ENCODE results near the gene SLIT3.

SLIT3 gene

GRCh38 chr5:169265888-169266287 lies 35.1 kb downstream of the SLIT3 start:
- DNase-seq (ENCODE audit: low read depth in 2 of 2) = no peak

GRCh38 chr5:169263591-169263990 lies 37.3 kb downstream of the SLIT3 start:
- DNase-seq (ENCODE audit: low read depth in 2 of 2) = no peak

- DNase-seq (ENCODE audit: low read depth in 2 of 2) = no peak
Measured at GRCh38 chr5:169260896-169261569, 39.9 kb downstream of the SLIT3 start.

DNA sequence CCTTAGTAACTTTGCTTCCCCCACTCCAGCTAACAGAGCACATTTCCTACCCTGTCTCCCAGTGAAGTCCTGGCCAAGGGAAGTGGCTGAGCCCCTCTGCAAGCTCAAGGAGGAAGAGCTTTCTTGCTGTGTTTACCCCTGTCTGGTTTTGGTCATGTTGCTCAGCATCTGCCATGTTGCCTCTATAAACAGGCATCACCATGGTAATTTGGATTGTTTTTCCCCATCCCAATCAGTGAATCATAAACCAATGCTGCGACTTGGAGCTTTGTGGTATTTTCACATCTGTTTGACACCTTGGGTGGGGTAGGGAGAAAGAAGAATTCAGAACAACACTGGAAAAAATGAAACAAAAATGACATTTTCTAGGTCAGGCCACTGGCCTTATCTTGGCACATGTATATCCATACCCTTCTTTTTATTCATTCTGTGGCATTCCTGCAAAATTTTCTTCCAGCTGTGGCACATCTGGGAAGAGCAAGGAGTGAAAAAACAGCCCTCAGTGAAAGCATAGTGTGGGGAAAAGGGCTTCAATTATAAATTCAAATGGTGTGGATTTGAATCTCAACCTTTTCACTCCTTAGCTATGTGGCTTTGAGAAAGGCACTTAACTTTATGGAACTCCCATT lies 42.5 kb downstream of the SLIT3 start:
- no peak for DNase-seq (ENCODE audit: low read depth in 2 of 2)

- no peak for DNase-seq (ENCODE audit: low read depth in 2 of 2)
Measured at GRCh38 chr5:169256191-169256590, 44.7 kb downstream of the SLIT3 start.

- DNase-seq (ENCODE audit: low read depth in 2 of 2) = no peak
Measured at GRCh38 chr5:169253071-169253470, 47.9 kb downstream of the SLIT3 start.

DNA sequence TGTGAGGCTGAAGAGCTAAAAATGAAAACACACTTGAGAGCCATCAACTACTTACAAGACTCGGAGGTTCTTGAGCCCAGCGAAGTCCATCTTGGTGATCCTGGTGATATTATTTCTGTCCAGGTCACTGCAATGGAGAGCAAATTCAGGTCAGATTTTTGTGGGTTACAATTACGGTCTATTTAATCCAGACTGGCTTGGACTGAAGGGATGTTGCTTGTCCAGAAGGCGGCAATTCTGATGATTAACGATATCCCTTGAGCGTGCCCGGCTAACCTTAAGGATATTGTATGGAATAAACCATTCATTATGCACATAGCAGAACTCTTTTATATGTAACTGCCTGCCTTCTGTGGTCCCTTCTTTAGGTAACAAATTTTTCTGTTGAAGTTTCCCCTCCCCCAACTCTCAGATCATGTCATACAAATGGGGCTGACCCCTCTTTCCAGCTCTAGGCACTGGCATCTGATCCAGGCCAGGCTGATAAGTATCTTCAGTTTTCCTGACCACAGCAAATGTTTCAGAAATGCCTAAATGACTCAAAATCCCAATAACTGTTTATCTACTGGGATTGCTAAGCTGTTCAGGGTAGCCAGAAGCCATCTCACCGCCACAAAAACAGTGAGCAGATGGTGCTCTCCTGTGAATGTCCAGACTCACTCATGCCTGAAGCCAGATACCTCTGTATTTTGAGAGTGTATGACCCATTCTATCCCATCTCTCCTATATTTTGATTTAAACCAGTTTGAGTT lies 49.4 kb downstream of the SLIT3 start:
- DNase-seq (ENCODE audit: low read depth in 2 of 2) = no peak

GRCh38 chr5:169250887-169251286 lies 50.1 kb downstream of the SLIT3 start:
- DNase-seq (ENCODE audit: low read depth in 2 of 2) = no peak

DNA sequence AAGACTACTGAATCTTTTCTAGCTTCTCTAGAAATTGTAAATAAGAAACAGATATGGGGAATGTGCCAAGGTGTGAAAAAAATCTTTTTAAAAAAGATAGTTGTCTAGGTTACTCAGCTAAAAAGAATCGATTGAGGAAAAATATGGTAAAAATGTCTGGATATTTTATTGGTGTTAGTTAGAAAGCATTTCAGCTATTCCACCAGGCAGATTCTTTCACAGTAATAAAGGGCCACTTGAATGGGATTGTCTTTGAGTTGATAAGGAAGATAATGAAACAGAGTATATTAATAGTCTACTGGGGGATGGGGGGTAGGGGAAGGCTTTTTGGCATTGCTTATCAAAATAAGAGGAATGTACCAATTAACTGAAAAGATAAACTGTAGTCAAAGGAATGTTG lies 51.9 kb downstream of the SLIT3 start:
- no peak for DNase-seq (ENCODE audit: low read depth in 2 of 2)

DNA sequence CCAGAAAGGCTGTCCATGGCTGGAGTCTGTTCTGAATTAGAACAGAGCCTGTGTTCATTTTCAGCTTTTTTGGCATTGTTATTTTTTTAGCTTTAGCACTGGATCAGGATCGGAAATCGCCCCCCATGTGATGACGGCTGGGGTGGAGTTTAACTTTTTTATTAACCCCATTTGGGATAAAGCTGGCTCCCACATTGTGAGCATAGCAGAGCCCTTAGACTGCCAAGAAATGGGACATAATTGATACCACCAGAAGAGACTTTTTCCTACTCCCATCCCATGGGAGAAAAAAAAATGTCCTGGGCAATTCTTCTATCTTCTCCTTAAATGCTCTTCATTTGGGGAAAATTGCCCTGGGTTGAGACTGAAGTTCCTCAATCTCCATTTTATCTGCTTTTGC lies 52.4 kb downstream of the SLIT3 start:
- DNase-seq (ENCODE audit: low read depth in 2 of 2) = no peak

GRCh38 chr5:169244812-169245211 lies 56.1 kb downstream of the SLIT3 start:
- DNase-seq (ENCODE audit: low read depth in 2 of 2) = no peak

DNA sequence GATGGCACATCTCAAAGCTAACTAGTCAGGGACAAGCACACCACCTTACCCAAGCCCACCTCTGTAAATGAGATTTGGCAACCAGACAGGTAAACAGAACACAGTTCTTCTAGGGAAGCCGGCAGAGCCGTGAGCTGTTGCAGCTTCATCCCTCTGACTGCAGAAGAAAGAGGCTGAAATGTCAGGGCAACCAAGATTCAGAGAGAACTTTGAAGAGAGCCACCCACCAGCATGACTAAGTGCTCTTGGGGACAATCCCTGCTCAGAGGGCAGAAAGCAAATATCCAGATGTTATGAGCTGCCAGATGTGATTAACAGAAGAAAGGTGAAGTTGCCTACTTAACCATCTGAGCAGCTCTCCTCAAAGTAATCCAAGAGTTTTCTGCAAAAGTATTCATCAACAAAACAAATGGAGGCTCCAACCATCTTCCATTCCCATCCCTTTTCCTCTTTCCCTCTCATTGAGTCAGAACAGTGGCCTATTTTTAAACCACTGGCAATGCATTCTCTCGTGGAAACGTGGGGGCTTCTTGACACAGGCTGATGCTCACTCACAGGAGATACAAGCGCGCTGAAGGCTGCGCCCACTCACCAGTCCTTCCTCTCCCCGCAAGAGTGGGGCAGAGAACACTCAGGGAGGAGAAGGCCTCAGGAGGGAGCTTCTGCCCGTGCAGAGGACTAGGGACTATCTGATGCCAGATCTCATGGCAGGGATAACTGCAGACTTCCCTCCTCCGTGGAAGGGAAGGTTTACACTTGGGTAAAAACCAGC lies 57.1 kb downstream of the SLIT3 start:
- no peak for DNase-seq (ENCODE audit: low read depth in 2 of 2)

GRCh38 chr5:169242849-169243186 lies 58.1 kb downstream of the SLIT3 start:
- DNase-seq (ENCODE audit: low read depth in 2 of 2) = no peak

- DNase-seq (ENCODE audit: low read depth in 2 of 2) = no peak
Measured at GRCh38 chr5:169242175-169242848, 58.6 kb downstream of the SLIT3 start.

DNA sequence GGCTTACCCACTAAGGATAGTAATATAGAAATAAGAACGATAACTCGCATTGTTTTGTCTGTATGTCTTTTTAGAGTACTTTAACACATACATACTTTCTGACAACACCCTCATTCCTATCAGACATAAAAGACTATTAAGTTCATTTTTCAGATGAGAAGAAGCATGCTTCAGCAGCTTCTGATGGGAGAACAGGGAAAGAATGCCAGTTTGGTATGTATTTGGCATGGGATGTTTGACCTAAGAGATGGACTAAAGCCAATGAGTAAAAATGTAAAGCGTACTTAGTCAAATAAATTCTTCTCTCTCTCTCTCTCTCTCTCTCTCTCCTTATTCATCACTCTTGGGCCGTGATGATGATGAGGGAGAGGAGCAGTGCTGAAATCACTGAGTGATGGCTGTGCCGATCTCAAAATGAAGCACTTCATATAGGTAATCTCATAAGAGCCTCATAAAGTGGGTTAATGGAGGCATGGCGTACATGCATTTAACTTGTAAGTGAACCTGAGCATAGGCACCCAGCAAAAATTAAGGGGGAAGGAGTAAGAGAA lies 71.5 kb downstream of the SLIT3 start:
- DNase-seq (ENCODE audit: low read depth in 2 of 2) = no peak

DNA sequence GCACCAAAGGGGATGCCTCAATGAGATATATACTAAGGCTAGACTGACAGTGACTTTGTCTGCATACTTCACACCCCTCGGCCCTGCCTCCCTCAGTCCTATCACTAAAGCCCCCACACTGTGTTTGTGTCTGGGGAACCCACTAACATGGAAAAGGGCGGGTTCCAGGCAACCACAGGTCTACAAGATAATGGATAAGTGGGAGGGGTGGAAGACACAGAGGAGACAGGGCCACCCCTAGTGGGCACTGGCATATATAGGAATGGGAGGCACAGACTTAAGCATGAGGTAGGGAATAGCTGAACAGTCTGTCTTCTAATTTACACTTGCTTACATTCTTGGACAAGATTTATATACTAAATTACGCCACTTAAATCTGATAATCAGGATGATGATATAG lies 74.0 kb downstream of the SLIT3 start:
- DNase-seq (ENCODE audit: low read depth in 2 of 2) = no peak

- DNase-seq (ENCODE audit: low read depth in 2 of 2) = no peak
Measured at GRCh38 chr5:169225830-169226356, 75.0 kb downstream of the SLIT3 start.

GRCh38 chr5:169223595-169223953 lies 77.4 kb downstream of the SLIT3 start:
- no peak for DNase-seq (ENCODE audit: low read depth in 2 of 2)

GRCh38 chr5:169222934-169223594 lies 77.9 kb downstream of the SLIT3 start:
- DNase-seq (ENCODE audit: low read depth in 2 of 2) = no peak

- DNase-seq (ENCODE audit: low read depth in 2 of 2) = no peak
Measured at GRCh38 chr5:169221519-169221918, 79.4 kb downstream of the SLIT3 start.

DNA sequence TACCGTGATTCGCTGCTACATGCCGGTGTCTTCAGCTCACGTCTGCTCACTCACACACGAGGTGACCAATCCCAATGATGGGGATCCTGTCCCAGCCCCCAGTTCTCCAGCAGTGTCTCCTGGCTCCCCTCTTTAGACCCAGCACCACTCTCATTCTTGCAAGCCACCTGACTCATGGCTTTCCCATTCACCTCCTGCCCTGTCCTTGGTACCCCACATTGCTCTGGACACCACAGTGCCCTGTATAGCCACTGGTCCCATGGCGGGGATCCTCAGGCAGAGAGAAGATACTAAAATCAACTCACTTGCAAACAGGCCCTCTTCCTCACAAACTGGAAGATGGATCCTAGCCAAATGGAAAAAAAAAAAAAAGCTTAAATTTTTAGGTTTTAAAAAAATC lies 81.0 kb downstream of the SLIT3 start:
- no peak for DNase-seq (ENCODE audit: low read depth in 2 of 2)

All from stimulated activated CD8-positive, alpha-beta memory T cell treated with anti-CD3 and anti-CD28 coated beads, Interleukin-2, amount 100 ng/mL, for 1 hour (primary cell).